Cortex of kidney (tissue), 1 donor: Measurements from ENCODE around the gene TRMT112.
A peak's percentile ranks its signal among the peaks of the same experiment; 100 is the strongest.
"Not testable (repeated sequence)": the region's sequence is repeated elsewhere in the genome, so short reads cannot be mapped to it uniquely, and the experiment has no call there.

Source experiments
- DNase-seq: peaks from one replicate; lab custom pipeline; 2025; lab: John Stamatoyannopoulos, UW

Gene TRMT112

GRCh38 chr11:64331569-64332371 lies 14.4 kb upstream of the TRMT112 start:
- no peak for DNase-seq

- DNase-seq, result no peak
Measured at GRCh38 chr11:64330888-64331287, 13.5 kb upstream of the TRMT112 start.

GRCh38 chr11:64327993-64328392 lies 10.6 kb upstream of the TRMT112 start:
- no peak for DNase-seq

- DNase-seq, result no peak
Measured at GRCh38 chr11:64327375-64327774, 10.0 kb upstream of the TRMT112 start.

- no peak for DNase-seq
Measured at GRCh38 chr11:64324692-64325469, 7.5 kb upstream of the TRMT112 start.

GRCh38 chr11:64323984-64324383 lies 6.6 kb upstream of the TRMT112 start:
- DNase-seq, result not testable (repeated sequence)

- DNase-seq, result no peak
Measured at GRCh38 chr11:64323373-64323772, 6.0 kb upstream of the TRMT112 start.

- DNase-seq, result no peak
Measured at GRCh38 chr11:64322925-64323260, 5.5 kb upstream of the TRMT112 start.

- no peak for DNase-seq
Measured at GRCh38 chr11:64321533-64321932, 4.2 kb upstream of the TRMT112 start.

GRCh38 chr11:64321026-64321425 lies 3.7 kb upstream of the TRMT112 start:
- DNase-seq, result no peak

- no peak for DNase-seq
Measured at GRCh38 chr11:64320556-64320955, 3.2 kb upstream of the TRMT112 start.

- no peak for DNase-seq
Measured at GRCh38 chr11:64318766-64319761, 1.7 kb upstream of the TRMT112 start.

GRCh38 chr11:64317961-64318765 lies 804 bp upstream of the TRMT112 start, which contains the start of gene PRDX5:
PRDX5 (plus strand) TSS chr11:64318121; CDS start chr11:64318216, 95 bp downstream.
- peak; percentile 82 for DNase-seq

- DNase-seq, result no peak
Measured at GRCh38 chr11:64316672-64317324, 561 bp downstream of the TRMT112 start.

GRCh38 chr11:64315667-64316526 lies 1.5 kb downstream of the TRMT112 start:
- DNase-seq, result not testable (repeated sequence)

GRCh38 chr11:64314805-64315561 lies 2.4 kb downstream of the TRMT112 start:
- DNase-seq, result no peak

- no peak for DNase-seq
Measured at GRCh38 chr11:64314146-64314804, 3.1 kb downstream of the TRMT112 start.

- no peak for DNase-seq
Measured at GRCh38 chr11:64313491-64314145, 3.7 kb downstream of the TRMT112 start.
